Activated CD8-positive, alpha-beta memory T cell treated with anti-CD3 and anti-CD28 coated beads for 36 hours (primary cell): ENCODE results near the gene NR2C2. TPM values are rescaled to one million over a fixed set of nuclear protein-coding genes. Genes with fewer than 3 reads are reported as not detected.

Experiments
- CTCF ChIA-PET: fragments of 350-600 bp; sonication (Branson Sonifier 250); formaldehyde crosslinking; loops from one replicate; lab custom pipeline; 2021; ENCODE audit warnings: antibody characterized with exemption; lab: Charles Lee
- POLR2A ChIA-PET: fragments of 350-600 bp; sonication (Branson Sonifier 250); formaldehyde crosslinking; loops from one replicate; lab custom pipeline; 2021; ENCODE audit warnings: antibody characterized with exemption; lab: Charles Lee
- total RNA-seq, 2 experiments: library from RNA; stranded (reverse); gene quantifications; one replicate each; pipeline ENCODE4 v1.2.3, GENCODE V29; 2021

Gene NR2C2
- total RNA-seq, 2 experiments from 2014 or later: 44.3 to 45.2 TPM

- CTCF ChIA-PET: no interaction called here
- POLR2A ChIA-PET: interaction anchor here (1.0 to 1.4 kb wide), 2 partner anchors 34 to 297 kb away, joined by 3 to 9 read pairs; partner anchors contain the start of gene CCDC174
Observed at GRCh38 chr3:14947886-14948608, 664 bp downstream of the NR2C2 start.

GRCh38 chr3:14948609-14949038 is 1.2 kb downstream of the NR2C2 start:
- ChIA-PET POLR2A (interaction anchor here (1.0 kb wide), 1 partner anchor 33 kb away, joined by 3 read pairs; no protein-coding TSS in a partner anchor), CTCF (no interaction called here)

- ChIA-PET POLR2A (no interaction called here), CTCF (no interaction called here)
Observed at GRCh38 chr3:14949126-14949525, 1.7 kb downstream of the NR2C2 start.

- CTCF ChIA-PET: no interaction called here
- POLR2A ChIA-PET: no interaction called here
Observed at GRCh38 chr3:14950274-14950673, 2.9 kb downstream of the NR2C2 start.

GRCh38 chr3:14957153-14957552 is 9.8 kb downstream of the NR2C2 start:
- ChIA-PET POLR2A (no interaction called here), CTCF (no interaction called here)

- POLR2A ChIA-PET: no interaction called here
- CTCF ChIA-PET: no interaction called here
Observed at GRCh38 chr3:14957925-14958324, 10.5 kb downstream of the NR2C2 start.

- CTCF ChIA-PET: no interaction called here
- POLR2A ChIA-PET: no interaction called here
Observed at GRCh38 chr3:14959359-14959943, 12.1 kb downstream of the NR2C2 start.

GRCh38 chr3:14962762-14963161 is 15.4 kb downstream of the NR2C2 start:
- POLR2A ChIA-PET: no interaction called here

GRCh38 chr3:14967285-14967684 is 19.9 kb downstream of the NR2C2 start:
- ChIA-PET POLR2A (no interaction called here), CTCF (no interaction called here)

More at GRCh38 chr3:14962762-14963161, 15.4 kb downstream of the NR2C2 start:
- CTCF ChIA-PET: no interaction called here

- ChIA-PET CTCF (no interaction called here), POLR2A (interaction anchor here (0.7 kb wide), 1 partner anchor 152 kb away, joined by 3 read pairs; no protein-coding TSS in a partner anchor)
Observed at GRCh38 chr3:14969671-14970070, 22.3 kb downstream of the NR2C2 start.

- ChIA-PET POLR2A (no interaction called here), CTCF (no interaction called here)
Observed at GRCh38 chr3:14976317-14976716, 28.9 kb downstream of the NR2C2 start.

GRCh38 chr3:14980689-14981088 is 33.3 kb downstream of the NR2C2 start:
- CTCF ChIA-PET: no interaction called here
- POLR2A ChIA-PET: no interaction called here

GRCh38 chr3:14984581-14985113 is 37.3 kb downstream of the NR2C2 start:
- ChIA-PET CTCF (no interaction called here), POLR2A (no interaction called here)

- ChIA-PET POLR2A (no interaction called here), CTCF (interaction anchor here (0.8 kb wide), 1 partner anchor 22 kb away, joined by 3 read pairs; no protein-coding TSS in a partner anchor)
Observed at GRCh38 chr3:14988988-14989394, 41.6 kb downstream of the NR2C2 start.

GRCh38 chr3:14989943-14990779 is 42.8 kb downstream of the NR2C2 start:
- ChIA-PET POLR2A (no interaction called here), CTCF (interaction anchor here (0.8 kb wide), 1 partner anchor 20 kb away, joined by 3 read pairs; no protein-coding TSS in a partner anchor)

GRCh38 chr3:14990780-14991148 is 43.4 kb downstream of the NR2C2 start:
- POLR2A ChIA-PET: no interaction called here
- CTCF ChIA-PET: no interaction called here

- CTCF ChIA-PET: interaction anchor here (0.7 kb wide), 1 partner anchor 25 kb away, joined by 3 read pairs; no protein-coding TSS in a partner anchor
- POLR2A ChIA-PET: no interaction called here
Observed at GRCh38 chr3:14991151-14991742, 43.9 kb downstream of the NR2C2 start.

- POLR2A ChIA-PET: no interaction called here
- CTCF ChIA-PET: interaction anchor here (0.7 kb wide), 1 partner anchor 26 kb away, joined by 3 read pairs; no protein-coding TSS in a partner anchor
Observed at GRCh38 chr3:14991818-14992612, 44.6 kb downstream of the NR2C2 start.
